ENCODE data around the gene LARP4B.

DNA sequence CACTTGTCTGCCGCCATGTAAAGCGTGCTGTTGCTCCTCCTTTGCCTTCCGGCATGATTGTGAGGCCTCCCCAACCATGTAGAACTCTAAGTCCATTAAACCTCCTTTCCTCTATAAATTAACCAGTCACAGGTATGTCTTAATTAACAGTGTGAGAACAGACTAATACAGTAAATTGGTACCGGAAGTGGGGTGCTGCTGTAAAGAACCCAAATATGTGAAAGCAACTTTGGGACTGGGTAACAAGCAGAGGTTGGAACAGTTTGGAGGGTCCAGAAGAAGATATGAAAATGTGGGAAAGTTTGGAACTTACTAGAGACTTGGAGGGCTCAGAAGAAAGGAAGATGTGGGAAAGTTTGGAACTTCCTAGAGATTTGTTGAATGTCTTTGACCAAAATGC lies 135.3 kb downstream of the LARP4B start:
- TF ChIP-seq, protein P1, sequence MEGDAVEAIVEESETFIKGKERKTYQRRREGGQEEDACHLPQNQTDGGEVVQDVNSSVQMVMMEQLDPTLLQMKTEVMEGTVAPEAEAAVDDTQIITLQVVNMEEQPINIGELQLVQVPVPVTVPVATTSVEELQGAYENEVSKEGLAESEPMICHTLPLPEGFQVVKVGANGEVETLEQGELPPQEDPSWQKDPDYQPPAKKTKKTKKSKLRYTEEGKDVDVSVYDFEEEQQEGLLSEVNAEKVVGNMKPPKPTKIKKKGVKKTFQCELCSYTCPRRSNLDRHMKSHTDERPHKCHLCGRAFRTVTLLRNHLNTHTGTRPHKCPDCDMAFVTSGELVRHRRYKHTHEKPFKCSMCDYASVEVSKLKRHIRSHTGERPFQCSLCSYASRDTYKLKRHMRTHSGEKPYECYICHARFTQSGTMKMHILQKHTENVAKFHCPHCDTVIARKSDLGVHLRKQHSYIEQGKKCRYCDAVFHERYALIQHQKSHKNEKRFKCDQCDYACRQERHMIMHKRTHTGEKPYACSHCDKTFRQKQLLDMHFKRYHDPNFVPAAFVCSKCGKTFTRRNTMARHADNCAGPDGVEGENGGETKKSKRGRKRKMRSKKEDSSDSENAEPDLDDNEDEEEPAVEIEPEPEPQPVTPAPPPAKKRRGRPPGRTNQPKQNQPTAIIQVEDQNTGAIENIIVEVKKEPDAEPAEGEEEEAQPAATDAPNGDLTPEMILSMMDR (IDR thresholded peaks at IDR 0.05; ENCODE audit: low read depth, low read length): no peak
- no peak for TF ChIP-seq EZH2phosphoT487 (IDR thresholded peaks at IDR 0.05; ENCODE audit: low read depth)
